HEK293 (cell line): Measurements from ENCODE around the gene SAMD11.

Experiments
- CTCF ChIA-PET: fragments of 350-600 bp; formaldehyde crosslinking; extraction: SDS; loops from one replicate; lab custom pipeline; 2021; ENCODE audit warnings: antibody characterized with exemption; lab: Yijun Ruan, JAX
- POLR2A ChIA-PET: fragments of 300-600 bp; formaldehyde crosslinking; extraction: SDS; loops from one replicate; lab custom pipeline; 2020; ENCODE audit warnings: antibody characterized with exemption, inconsistent platforms; lab: Yijun Ruan, JAX
- H3K27ac ChIP-seq: fragments of 200-500 bp; sonication (Bioruptor generic); 2 replicates; pipeline ENCODE4 v1.5.1; 2014; ENCODE audit warnings: low read depth, low read length, control low read depth, inconsistent platforms; ENCODE audit errors: extremely low read depth
- H3K36me3 ChIP-seq, 2 experiments: fragments of 200-500 bp in 1 of 2; sonication (Bioruptor generic) in 1 of 2; 1 replicate in 1 of 2; 2 replicates in 1 of 2; pipeline ENCODE4 v1.5.1; 2014 to 2017; ENCODE audit warnings: inconsistent platforms in 2 of 2, low read length in 2 of 2; ENCODE audit not compliant: control insufficient read depth in 2 of 2, insufficient read depth in 1 of 2
- H3K4me1 ChIP-seq: fragments of 200-500 bp; sonication (Bioruptor generic); 2 replicates; pipeline ENCODE4 v1.5.1; 2014; ENCODE audit warnings: mild to moderate bottlenecking, low read length, inconsistent platforms; ENCODE audit not compliant: control insufficient read depth, insufficient read depth
- H3K4me3 ChIP-seq: 2 replicates; pipeline ENCODE4 v1.5.1; 2011; ENCODE audit warnings: low read depth, mild to moderate bottlenecking, control low read depth, low read length, moderate library complexity
- H3K9me3 ChIP-seq: fragments of 200-500 bp; sonication (Bioruptor generic); 2 replicates; pipeline ENCODE4 v1.5.1; 2014; ENCODE audit warnings: low read depth, low read length, inconsistent platforms; ENCODE audit not compliant: control insufficient read depth, insufficient read depth
- EGR2 ChIP-seq: fragments of 450-650 bp; formaldehyde crosslinking; IDR thresholded peaks from 2 replicates; pipeline ENCODE4 v1.5.1; 2016; ENCODE audit warnings: low read depth, missing biosample characterization, missing genetic modification characterization
- GFI1B ChIP-seq: fragments of 450-650 bp; formaldehyde crosslinking; IDR thresholded peaks from 2 replicates; pipeline ENCODE4 v1.5.1; 2016; ENCODE audit warnings: missing biosample characterization, missing genetic modification characterization
- GLI4 ChIP-seq: fragments of 450-650 bp; formaldehyde crosslinking; IDR thresholded peaks from 2 replicates; pipeline ENCODE4 v1.5.1; 2016; ENCODE audit warnings: missing biosample characterization, missing genetic modification characterization
- GLIS2 ChIP-seq: fragments of 450-650 bp; formaldehyde crosslinking; IDR thresholded peaks from 2 replicates; pipeline ENCODE4 v1.5.1; 2016; ENCODE audit warnings: missing biosample characterization, missing genetic modification characterization
- KLF8 ChIP-seq: fragments of 450-650 bp; formaldehyde crosslinking; IDR thresholded peaks from 2 replicates; pipeline ENCODE4 v1.5.1; 2016; ENCODE audit warnings: missing biosample characterization, missing genetic modification characterization
- KLF9 ChIP-seq: fragments of 450-650 bp; formaldehyde crosslinking; IDR thresholded peaks from 2 replicates; pipeline ENCODE4 v1.5.1; 2016; ENCODE audit warnings: missing biosample characterization, missing genetic modification characterization, low read depth
- MEIS1 ChIP-seq: sonication (generic); formaldehyde crosslinking; IDR thresholded peaks from 2 replicates; pipeline ENCODE4 v1.8.1; 2022; ENCODE audit warnings: missing genetic modification reagents, mild to moderate bottlenecking, borderline replicate concordance
- MYNN ChIP-seq: fragments of 450-650 bp; formaldehyde crosslinking; IDR thresholded peaks from 2 replicates; pipeline ENCODE4 v1.5.1; 2016; ENCODE audit warnings: missing biosample characterization, missing genetic modification characterization, borderline replicate concordance
- MZF1 ChIP-seq: fragments of 450-650 bp; formaldehyde crosslinking; IDR thresholded peaks from 2 replicates; pipeline ENCODE4 v1.5.1; 2017; ENCODE audit warnings: missing biosample characterization, missing genetic modification characterization, borderline replicate concordance
- ZBTB8A ChIP-seq: fragments of 450-650 bp; formaldehyde crosslinking; IDR thresholded peaks from 2 replicates; pipeline ENCODE4 v1.5.1; 2016; ENCODE audit warnings: missing biosample characterization, missing genetic modification characterization
- ZNF146 ChIP-seq: fragments of 450-650 bp; formaldehyde crosslinking; IDR thresholded peaks from 2 replicates; pipeline ENCODE4 v1.5.1; 2016; ENCODE audit warnings: missing biosample characterization, missing genetic modification characterization
- ZNF184 ChIP-seq: fragments of 450-650 bp; IDR thresholded peaks from 2 replicates; pipeline ENCODE4 v1.5.1; 2018; ENCODE audit warnings: missing biosample characterization, mild to moderate bottlenecking, missing genetic modification characterization
- ZNF202 ChIP-seq: fragments of 450-650 bp; formaldehyde crosslinking; IDR thresholded peaks from 2 replicates; pipeline ENCODE4 v1.5.1; 2016; ENCODE audit warnings: missing biosample characterization, missing genetic modification characterization, borderline replicate concordance
- ZNF354C ChIP-seq: fragments of 450-650 bp; formaldehyde crosslinking; IDR thresholded peaks from 2 replicates; pipeline ENCODE4 v1.5.1; 2016; ENCODE audit warnings: missing biosample characterization, missing genetic modification characterization, low read depth, borderline replicate concordance
- ZNF391 ChIP-seq: fragments of 450-650 bp; formaldehyde crosslinking; IDR thresholded peaks from 2 replicates; pipeline ENCODE4 v1.5.1; 2016; ENCODE audit warnings: low read depth, missing biosample characterization, missing genetic modification characterization, borderline replicate concordance
- ZNF510 ChIP-seq: fragments of 450-650 bp; formaldehyde crosslinking; IDR thresholded peaks from 2 replicates; pipeline ENCODE4 v1.5.1; 2018; ENCODE audit warnings: mild to moderate bottlenecking, missing genetic modification characterization, missing biosample characterization; ENCODE audit not compliant: insufficient replicate concordance
- ZNF571 ChIP-seq: fragments of 450-650 bp; formaldehyde crosslinking; IDR thresholded peaks from 2 replicates; pipeline ENCODE4 v1.5.0; 2017; ENCODE audit warnings: missing biosample characterization, missing genetic modification characterization
- ZNF660 ChIP-seq: fragments of 450-650 bp; IDR thresholded peaks from 2 replicates; pipeline ENCODE4 v1.5.1; 2018; ENCODE audit warnings: missing biosample characterization, mild to moderate bottlenecking, missing genetic modification characterization
- ZNF707 ChIP-seq: fragments of 450-650 bp; formaldehyde crosslinking; IDR thresholded peaks from 2 replicates; pipeline ENCODE4 v1.5.1; 2016; ENCODE audit warnings: missing biosample characterization, missing genetic modification characterization
- ZNF76 ChIP-seq: fragments of 450-650 bp; formaldehyde crosslinking; IDR thresholded peaks from 2 replicates; pipeline ENCODE4; 2016; ENCODE audit warnings: low read depth, missing biosample characterization, missing genetic modification characterization, borderline replicate concordance
- ZSCAN30 ChIP-seq: fragments of 450-650 bp; IDR thresholded peaks from 2 replicates; pipeline ENCODE4 v1.5.1; 2018; ENCODE audit warnings: missing biosample characterization, mild to moderate bottlenecking, missing genetic modification characterization, moderate library complexity
- TF ChIP-seq, protein P1 (sequence below): fragments of 450-650 bp; formaldehyde crosslinking; IDR thresholded peaks from 2 replicates; pipeline ENCODE4 v1.5.1; 2016; ENCODE audit warnings: missing biosample characterization, missing genetic modification characterization
- TF ChIP-seq, protein P2 (sequence below): fragments of 450-650 bp; formaldehyde crosslinking; IDR thresholded peaks from 2 replicates; pipeline ENCODE4 v1.5.1; 2016; ENCODE audit warnings: missing biosample characterization, missing genetic modification characterization
- TF ChIP-seq, protein P3 (sequence below): fragments of 450-650 bp; formaldehyde crosslinking; IDR thresholded peaks from 2 replicates; pipeline ENCODE4 v1.5.1; 2016; ENCODE audit warnings: missing biosample characterization, missing genetic modification characterization
- TF ChIP-seq, protein P4 (sequence below): fragments of 450-650 bp; formaldehyde crosslinking; IDR thresholded peaks from 2 replicates; pipeline ENCODE4 v1.5.1; 2016; ENCODE audit warnings: missing biosample characterization, missing genetic modification characterization

Gene SAMD11

DNA sequence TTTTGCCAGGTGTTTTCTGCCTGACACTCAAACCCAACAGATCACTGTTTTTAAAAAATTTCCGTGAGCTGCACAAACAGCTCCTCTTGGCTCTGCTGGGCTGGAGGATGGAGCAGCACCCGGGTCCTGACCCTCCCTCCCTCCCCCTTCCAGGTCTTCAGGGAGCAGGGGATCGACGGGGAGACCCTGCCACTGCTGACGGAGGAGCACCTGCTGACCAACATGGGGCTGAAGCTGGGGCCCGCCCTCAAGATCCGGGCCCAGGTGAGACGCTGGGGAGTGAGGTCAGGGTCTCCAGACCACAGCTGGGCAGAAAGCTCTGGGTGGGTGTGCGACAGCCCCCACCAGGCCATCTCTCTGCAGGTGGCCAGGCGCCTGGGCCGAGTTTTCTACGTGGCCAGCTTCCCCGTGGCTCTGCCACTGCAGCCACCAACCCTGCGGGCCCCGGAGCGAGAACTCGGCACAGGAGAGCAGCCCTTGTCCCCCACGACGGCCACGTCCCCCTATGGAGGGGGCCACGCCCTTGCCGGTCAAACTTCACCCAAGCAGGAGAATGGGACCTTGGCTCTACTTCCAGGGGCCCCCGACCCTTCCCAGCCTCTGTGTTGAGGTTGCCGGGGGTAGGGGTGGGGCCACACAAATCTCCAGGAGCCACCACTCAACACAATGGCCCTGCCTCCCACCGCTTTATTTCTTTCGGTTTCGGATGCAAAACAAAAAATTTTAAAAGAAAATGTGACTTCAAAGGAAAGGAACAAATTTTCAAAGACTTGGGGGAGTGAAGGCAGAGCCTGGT lies 20.0 kb downstream of the SAMD11 start (continued):
- TF ChIP-seq, protein P1, sequence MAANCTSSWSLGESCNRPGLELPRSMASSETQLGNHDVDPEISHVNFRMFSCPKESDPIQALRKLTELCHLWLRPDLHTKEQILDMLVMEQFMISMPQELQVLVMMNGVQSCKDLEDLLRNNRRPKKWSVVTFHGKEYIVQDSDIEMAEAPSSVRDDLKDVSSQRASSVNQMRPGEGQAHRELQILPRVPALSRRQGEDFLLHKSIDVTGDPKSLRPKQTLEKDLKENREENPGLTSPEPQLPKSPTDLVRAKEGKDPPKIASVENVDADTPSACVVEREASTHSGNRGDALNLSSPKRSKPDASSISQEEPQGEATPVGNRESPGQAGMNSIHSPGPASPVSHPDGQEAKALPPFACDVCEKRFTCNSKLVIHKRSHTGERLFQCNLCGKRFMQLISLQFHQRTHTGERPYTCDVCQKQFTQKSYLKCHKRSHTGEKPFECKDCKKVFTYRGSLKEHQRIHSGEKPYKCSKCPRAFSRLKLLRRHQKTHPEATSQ (tag by site-specific recombination): 0 out of 2 replicates have a peak, but pooled peaks have one; percentile 19

DNA sequence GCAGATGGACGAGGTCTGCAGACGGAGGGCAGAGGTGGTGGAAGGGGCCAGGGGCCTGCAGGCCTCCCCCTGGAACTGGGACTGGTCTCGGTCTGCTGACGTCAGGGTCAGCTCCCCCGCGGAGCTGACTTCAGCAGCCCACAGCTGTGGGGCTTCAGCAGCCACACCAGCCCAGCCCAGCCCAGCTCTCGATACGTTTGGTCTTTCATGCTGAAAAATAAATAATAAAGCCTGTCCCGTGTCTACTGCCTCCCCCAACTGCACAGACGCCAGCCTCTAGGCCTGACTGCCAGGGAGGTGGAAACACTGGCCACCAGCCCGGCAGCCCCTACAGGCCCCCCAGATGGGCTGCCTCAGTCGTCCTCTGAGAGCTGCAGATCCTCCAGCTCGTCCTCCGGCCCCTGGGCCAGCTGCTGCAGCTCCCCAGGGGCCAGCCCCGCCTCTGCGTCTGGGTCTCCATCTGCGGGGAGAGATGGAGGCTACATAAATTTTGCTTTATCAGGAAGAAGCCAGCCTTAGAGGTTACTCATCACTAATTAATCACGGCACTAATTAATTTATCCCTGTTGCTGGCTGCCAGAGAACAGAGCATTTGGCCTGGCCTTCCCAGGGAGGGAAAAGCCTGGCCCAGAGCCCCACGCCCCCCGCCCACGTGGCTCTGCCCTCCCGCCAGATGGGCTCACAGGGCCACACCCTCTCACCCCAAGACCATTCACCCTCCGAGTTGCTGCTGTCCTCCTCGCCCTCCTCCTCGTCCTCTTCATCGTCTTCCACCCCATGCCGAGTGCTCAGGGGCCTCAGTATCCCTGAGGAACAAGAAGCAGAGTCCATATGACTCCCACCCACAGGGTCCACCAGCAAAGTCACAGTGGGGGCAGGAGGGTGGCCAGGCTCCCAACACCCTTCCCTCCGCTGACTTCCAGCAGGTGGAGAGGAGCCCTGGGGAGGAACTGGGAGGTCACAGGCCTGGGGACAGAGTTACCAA lies 20.9 kb downstream of the SAMD11 start:
- ChIA-PET POLR2A (interaction anchor here (1.0 to 9.4 kb wide), 10 partner anchors 8 to 144 kb away, joined by 4 to 111 read pairs (median 8); partner anchors contain the start of gene PLEKHN1), CTCF (interaction anchor here (1.2 kb wide), 1 partner anchor 8 kb away, joined by 4 read pairs; no protein-coding TSS in a partner anchor)
- Histone ChIP-seq H3K4me3 (no peak overlapping the region), H3K9me3 (no peaks in the 10 kb centered on the region), H3K27ac (peak overlapping the region; percentile 98), H3K4me1 (peaks cover 28% of the 10 kb centered on the region), H3K36me3 (peaks cover 0 to 67% of the 10 kb centered on the region in 2 experiments; a peak in 1 of 3 replicates)
- TF ChIP-seq MEIS1 (CRISPR knock-in tag) (no peak), ZNF571 (no peak), ZNF202 (no peak), EGR2 (tag by site-specific recombination) (peak; percentile 58), ZBTB8A (peak; percentile 46), GLIS2 (tag by site-specific recombination) (peak; percentile 80), ZNF354C (no peak), MYNN (no peak), ZSCAN30 (tag by site-specific recombination) (peak; percentile 26; the same call in 1 of the 2 replicates), ZNF146 (tag by site-specific recombination) (no peak), MZF1 (no peak), ZNF707 (tag by site-specific recombination) (no peak), KLF8 (tag by site-specific recombination) (peak; percentile 81), GLI4 (no peak; the same call in 1 of the 2 replicates), ZNF391 (no peak), ZNF184 (tag by site-specific recombination) (no peak), ZNF510 (tag by site-specific recombination) (no peak), GFI1B (tag by site-specific recombination) (no peak), KLF9 (tag by site-specific recombination) (peak; percentile 88), ZNF76 (tag by site-specific recombination) (no peak), ZNF660 (tag by site-specific recombination) (no peak)
- TF ChIP-seq, protein P2, sequence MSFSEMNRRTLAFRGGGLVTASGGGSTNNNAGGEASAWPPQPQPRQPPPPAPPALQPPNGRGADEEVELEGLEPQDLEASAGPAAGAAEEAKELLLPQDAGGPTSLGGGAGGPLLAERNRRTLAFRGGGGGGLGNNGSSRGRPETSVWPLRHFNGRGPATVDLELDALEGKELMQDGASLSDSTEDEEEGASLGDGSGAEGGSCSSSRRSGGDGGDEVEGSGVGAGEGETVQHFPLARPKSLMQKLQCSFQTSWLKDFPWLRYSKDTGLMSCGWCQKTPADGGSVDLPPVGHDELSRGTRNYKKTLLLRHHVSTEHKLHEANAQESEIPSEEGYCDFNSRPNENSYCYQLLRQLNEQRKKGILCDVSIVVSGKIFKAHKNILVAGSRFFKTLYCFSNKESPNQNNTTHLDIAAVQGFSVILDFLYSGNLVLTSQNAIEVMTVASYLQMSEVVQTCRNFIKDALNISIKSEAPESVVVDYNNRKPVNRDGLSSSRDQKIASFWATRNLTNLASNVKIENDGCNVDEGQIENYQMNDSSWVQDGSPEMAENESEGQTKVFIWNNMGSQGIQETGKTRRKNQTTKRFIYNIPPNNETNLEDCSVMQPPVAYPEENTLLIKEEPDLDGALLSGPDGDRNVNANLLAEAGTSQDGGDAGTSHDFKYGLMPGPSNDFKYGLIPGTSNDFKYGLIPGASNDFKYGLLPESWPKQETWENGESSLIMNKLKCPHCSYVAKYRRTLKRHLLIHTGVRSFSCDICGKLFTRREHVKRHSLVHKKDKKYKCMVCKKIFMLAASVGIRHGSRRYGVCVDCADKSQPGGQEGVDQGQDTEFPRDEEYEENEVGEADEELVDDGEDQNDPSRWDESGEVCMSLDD (tag by site-specific recombination): no peak; the same call in 1 of the 2 replicates
- TF ChIP-seq, protein P3, sequence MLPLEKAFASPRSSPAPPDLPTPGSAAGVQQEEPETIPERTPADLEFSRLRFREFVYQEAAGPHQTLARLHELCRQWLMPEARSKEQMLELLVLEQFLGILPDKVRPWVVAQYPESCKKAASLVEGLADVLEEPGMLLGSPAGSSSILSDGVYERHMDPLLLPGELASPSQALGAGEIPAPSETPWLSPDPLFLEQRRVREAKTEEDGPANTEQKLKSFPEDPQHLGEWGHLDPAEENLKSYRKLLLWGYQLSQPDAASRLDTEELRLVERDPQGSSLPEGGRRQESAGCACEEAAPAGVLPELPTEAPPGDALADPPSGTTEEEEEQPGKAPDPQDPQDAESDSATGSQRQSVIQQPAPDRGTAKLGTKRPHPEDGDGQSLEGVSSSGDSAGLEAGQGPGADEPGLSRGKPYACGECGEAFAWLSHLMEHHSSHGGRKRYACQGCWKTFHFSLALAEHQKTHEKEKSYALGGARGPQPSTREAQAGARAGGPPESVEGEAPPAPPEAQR (tag by site-specific recombination): no peak
- TF ChIP-seq, protein P4, sequence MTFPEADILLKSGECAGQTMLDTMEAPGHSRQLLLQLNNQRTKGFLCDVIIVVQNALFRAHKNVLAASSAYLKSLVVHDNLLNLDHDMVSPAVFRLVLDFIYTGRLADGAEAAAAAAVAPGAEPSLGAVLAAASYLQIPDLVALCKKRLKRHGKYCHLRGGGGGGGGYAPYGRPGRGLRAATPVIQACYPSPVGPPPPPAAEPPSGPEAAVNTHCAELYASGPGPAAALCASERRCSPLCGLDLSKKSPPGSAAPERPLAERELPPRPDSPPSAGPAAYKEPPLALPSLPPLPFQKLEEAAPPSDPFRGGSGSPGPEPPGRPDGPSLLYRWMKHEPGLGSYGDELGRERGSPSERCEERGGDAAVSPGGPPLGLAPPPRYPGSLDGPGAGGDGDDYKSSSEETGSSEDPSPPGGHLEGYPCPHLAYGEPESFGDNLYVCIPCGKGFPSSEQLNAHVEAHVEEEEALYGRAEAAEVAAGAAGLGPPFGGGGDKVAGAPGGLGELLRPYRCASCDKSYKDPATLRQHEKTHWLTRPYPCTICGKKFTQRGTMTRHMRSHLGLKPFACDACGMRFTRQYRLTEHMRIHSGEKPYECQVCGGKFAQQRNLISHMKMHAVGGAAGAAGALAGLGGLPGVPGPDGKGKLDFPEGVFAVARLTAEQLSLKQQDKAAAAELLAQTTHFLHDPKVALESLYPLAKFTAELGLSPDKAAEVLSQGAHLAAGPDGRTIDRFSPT: peak; percentile 49
